GM12891 (cell line): ENCODE data around the gene MEF2B.

Source experiments
- PAX5 ChIP-seq: IDR thresholded peaks from 2 replicates; pipeline ENCODE4 v1.6.1; 2011; ENCODE audit warnings: low read length, moderate library complexity, mild to moderate bottlenecking; ENCODE audit not compliant: insufficient read depth, severe bottlenecking
- POLR2A ChIP-seq: IDR thresholded peaks from 2 replicates; pipeline ENCODE4 v1.6.1; 2011; ENCODE audit warnings: low read depth, low read length, control low read depth
- POLR2AphosphoS5 ChIP-seq: IDR thresholded peaks from 2 replicates; pipeline ENCODE4 v1.6.1; 2011; ENCODE audit warnings: low read depth, low read length, control low read depth
- TAF1 ChIP-seq: IDR thresholded peaks from 2 replicates; pipeline ENCODE4 v1.6.1; 2011; ENCODE audit warnings: low read depth, low read length, control low read depth

- TF ChIP-seq POLR2A (no peak), POLR2AphosphoS5 (no peak), PAX5 (no peak), TAF1 (no peak)
Observed at GRCh38 chr19:19151418-19151817, 18.6 kb downstream of the MEF2B start.
